ENCODE data around the gene SLMAP. TPM values are rescaled to one million over a fixed set of nuclear protein-coding genes. Genes with fewer than 3 reads are reported as not detected.

The SLMAP gene
- total and polyA plus RNA-seq, 2 of the 13 experiments (the other 11 are each of a cell fraction or from before 2014, with no cell fraction given): 24.0 to 48.3 TPM

DNA sequence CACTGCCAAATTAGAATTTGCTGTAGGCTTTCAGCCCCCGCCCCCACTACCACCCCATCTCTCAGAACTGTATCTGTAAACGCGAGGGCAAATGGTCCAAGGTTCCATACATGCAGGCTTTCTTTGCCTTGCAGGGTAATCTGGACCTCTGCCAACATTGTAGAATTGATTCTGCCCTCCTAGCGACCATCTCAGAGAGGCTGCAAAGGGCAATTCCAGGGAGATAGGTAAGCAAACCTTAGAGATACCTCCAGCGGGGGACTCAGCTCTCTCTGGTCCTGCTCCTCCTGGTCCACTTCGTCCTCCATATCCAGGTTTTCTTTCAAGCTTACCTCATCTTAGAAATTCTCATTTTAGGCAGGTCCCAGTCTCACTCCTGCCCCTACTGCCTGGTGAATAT lies 64.4 kb downstream of the SLMAP start (continued):
- TF ChIP-seq, protein P1, sequence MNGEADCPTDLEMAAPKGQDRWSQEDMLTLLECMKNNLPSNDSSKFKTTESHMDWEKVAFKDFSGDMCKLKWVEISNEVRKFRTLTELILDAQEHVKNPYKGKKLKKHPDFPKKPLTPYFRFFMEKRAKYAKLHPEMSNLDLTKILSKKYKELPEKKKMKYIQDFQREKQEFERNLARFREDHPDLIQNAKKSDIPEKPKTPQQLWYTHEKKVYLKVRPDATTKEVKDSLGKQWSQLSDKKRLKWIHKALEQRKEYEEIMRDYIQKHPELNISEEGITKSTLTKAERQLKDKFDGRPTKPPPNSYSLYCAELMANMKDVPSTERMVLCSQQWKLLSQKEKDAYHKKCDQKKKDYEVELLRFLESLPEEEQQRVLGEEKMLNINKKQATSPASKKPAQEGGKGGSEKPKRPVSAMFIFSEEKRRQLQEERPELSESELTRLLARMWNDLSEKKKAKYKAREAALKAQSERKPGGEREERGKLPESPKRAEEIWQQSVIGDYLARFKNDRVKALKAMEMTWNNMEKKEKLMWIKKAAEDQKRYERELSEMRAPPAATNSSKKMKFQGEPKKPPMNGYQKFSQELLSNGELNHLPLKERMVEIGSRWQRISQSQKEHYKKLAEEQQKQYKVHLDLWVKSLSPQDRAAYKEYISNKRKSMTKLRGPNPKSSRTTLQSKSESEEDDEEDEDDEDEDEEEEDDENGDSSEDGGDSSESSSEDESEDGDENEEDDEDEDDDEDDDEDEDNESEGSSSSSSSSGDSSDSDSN (CRISPR knock-in tag; IDR thresholded peaks at IDR 0.05): no peak
- TF ChIP-seq, protein P2, sequence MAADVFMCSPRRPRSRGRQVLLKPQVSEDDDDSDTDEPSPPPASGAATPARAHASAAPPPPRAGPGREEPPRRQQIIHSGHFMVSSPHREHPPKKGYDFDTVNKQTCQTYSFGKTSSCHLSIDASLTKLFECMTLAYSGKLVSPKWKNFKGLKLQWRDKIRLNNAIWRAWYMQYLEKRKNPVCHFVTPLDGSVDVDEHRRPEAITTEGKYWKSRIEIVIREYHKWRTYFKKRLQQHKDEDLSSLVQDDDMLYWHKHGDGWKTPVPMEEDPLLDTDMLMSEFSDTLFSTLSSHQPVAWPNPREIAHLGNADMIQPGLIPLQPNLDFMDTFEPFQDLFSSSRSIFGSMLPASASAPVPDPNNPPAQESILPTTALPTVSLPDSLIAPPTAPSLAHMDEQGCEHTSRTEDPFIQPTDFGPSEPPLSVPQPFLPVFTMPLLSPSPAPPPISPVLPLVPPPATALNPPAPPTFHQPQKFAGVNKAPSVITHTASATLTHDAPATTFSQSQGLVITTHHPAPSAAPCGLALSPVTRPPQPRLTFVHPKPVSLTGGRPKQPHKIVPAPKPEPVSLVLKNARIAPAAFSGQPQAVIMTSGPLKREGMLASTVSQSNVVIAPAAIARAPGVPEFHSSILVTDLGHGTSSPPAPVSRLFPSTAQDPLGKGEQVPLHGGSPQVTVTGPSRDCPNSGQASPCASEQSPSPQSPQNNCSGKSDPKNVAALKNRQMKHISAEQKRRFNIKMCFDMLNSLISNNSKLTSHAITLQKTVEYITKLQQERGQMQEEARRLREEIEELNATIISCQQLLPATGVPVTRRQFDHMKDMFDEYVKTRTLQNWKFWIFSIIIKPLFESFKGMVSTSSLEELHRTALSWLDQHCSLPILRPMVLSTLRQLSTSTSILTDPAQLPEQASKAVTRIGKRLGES (CRISPR knock-in tag; IDR thresholded peaks at IDR 0.05; ENCODE audit: borderline replicate concordance): no peak
- 0 out of 2 replicates have a peak, but pooled peaks have one; percentile 32 for TF ChIP-seq SALL1 (CRISPR knock-in tag; IDR thresholded peaks at IDR 0.05)
- no peak for TF ChIP-seq REXO4 (CRISPR knock-in tag; IDR thresholded peaks at IDR 0.05; ENCODE audit: borderline replicate concordance)
- TF ChIP-seq TBL1XR1 (IDR thresholded peaks at IDR 0.05; ENCODE audit: borderline replicate concordance, low read length, partially characterized antibody): no peak
- no peak for TF ChIP-seq ZNF768 (CRISPR knock-in tag; IDR thresholded peaks at IDR 0.05)
- 0 out of 2 replicates have a peak, but pooled peaks have one; percentile 14 for TF ChIP-seq ZNF331 (CRISPR knock-in tag; IDR thresholded peaks at IDR 0.05)
- TF ChIP-seq, protein P3, sequence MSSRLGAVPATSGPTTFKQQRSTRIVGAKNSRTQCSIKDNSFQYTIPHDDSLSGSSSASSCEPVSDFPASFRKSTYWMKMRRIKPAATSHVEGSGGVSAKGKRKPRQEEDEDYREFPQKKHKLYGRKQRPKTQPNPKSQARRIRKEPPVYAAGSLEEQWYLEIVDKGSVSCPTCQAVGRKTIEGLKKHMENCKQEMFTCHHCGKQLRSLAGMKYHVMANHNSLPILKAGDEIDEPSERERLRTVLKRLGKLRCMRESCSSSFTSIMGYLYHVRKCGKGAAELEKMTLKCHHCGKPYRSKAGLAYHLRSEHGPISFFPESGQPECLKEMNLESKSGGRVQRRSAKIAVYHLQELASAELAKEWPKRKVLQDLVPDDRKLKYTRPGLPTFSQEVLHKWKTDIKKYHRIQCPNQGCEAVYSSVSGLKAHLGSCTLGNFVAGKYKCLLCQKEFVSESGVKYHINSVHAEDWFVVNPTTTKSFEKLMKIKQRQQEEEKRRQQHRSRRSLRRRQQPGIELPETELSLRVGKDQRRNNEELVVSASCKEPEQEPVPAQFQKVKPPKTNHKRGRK (CRISPR knock-in tag; IDR thresholded peaks at IDR 0.05): no peak
- TF ChIP-seq ZSCAN29 (CRISPR knock-in tag; conservative IDR thresholded peaks at IDR 0.05): no peak
- peak; percentile 63 for TF ChIP-seq NFIC (IDR thresholded peaks at IDR 0.05; ENCODE audit: low read length)
- TF ChIP-seq HOXD1 (CRISPR knock-in tag; IDR thresholded peaks at IDR 0.05): no peak
- TF ChIP-seq FOXK2 (IDR thresholded peaks at IDR 0.05): no peak
- no peak for TF ChIP-seq TARDBP (CRISPR knock-in tag; IDR thresholded peaks at IDR 0.05)
- no peak for TF ChIP-seq ZNF207 (IDR thresholded peaks at IDR 0.05; ENCODE audit: borderline replicate concordance)
- TF ChIP-seq PATZ1 (CRISPR knock-in tag; IDR thresholded peaks at IDR 0.05): 0 out of 2 replicates have a peak, but pooled peaks have one; percentile 47
- 0 out of 2 replicates have a peak, but pooled peaks have one; percentile 28 for TF ChIP-seq GATAD2A (CRISPR knock-in tag; IDR thresholded peaks at IDR 0.05)
- TF ChIP-seq TFDP2 (CRISPR knock-in tag; IDR thresholded peaks at IDR 0.05): no peak
